GM23338 (cell line): Measurements from ENCODE around the gene RXRA.

Experiments
- CTCF ChIP-seq, 2 experiments: fragments of 200-600 bp in 1 of 2; sonication (generic) in 1 of 2; conservative IDR thresholded peaks; 2 replicates each; pipeline versions ENCODE4 v1.5.1 to v1.6.1; 2016 to 2017; ENCODE audit warnings: antibody characterized with exemption in 2 of 2, low read depth in 2 of 2, mild to moderate bottlenecking in 2 of 2, moderate library complexity in 1 of 2
- STAT1 ChIP-seq: IDR thresholded peaks from one replicate; pipeline ENCODE4 v1.6.1; 2016; ENCODE audit warnings: antibody characterized with exemption; ENCODE audit not compliant: unreplicated experiment
- TF ChIP-seq, protein P1 (sequence below): IDR thresholded peaks from 2 replicates; pipeline ENCODE4 v1.6.1; 2016; ENCODE audit warnings: antibody characterized with exemption

GRCh38 chr9:134330590-134330989 lies 4.3 kb downstream of the RXRA start:
- TF ChIP-seq, protein P1, sequence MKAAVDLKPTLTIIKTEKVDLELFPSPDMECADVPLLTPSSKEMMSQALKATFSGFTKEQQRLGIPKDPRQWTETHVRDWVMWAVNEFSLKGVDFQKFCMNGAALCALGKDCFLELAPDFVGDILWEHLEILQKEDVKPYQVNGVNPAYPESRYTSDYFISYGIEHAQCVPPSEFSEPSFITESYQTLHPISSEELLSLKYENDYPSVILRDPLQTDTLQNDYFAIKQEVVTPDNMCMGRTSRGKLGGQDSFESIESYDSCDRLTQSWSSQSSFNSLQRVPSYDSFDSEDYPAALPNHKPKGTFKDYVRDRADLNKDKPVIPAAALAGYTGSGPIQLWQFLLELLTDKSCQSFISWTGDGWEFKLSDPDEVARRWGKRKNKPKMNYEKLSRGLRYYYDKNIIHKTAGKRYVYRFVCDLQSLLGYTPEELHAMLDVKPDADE: no peak
- no peak for TF ChIP-seq CTCF (conservative IDR thresholded peaks at IDR 0.05; ENCODE audit: low read depth in 2 of 2)
- no peak for TF ChIP-seq STAT1
